ENCODE measurements around the gene NEU1.
"Not testable (repeated sequence)": the region's sequence is repeated elsewhere in the genome, so short reads cannot be mapped to it uniquely, and the experiment has no call there.

The NEU1 gene

GRCh38 chr6:31830886-31831335, 31.7 kb downstream of the NEU1 start:
- peak overlapping the region; percentile 64 to 73 for H3K4me3 ChIP-seq (replicated peaks in 1 of 2; ENCODE audit: low read depth in 2 of 2, low read length in 2 of 2)
- TF ChIP-seq CTCF (IDR thresholded peaks at IDR 0.05; ENCODE audit: low read depth, low read length), result no peak
- DNase-seq (ENCODE audit: low read depth in 2 of 2), result no peak

DNA sequence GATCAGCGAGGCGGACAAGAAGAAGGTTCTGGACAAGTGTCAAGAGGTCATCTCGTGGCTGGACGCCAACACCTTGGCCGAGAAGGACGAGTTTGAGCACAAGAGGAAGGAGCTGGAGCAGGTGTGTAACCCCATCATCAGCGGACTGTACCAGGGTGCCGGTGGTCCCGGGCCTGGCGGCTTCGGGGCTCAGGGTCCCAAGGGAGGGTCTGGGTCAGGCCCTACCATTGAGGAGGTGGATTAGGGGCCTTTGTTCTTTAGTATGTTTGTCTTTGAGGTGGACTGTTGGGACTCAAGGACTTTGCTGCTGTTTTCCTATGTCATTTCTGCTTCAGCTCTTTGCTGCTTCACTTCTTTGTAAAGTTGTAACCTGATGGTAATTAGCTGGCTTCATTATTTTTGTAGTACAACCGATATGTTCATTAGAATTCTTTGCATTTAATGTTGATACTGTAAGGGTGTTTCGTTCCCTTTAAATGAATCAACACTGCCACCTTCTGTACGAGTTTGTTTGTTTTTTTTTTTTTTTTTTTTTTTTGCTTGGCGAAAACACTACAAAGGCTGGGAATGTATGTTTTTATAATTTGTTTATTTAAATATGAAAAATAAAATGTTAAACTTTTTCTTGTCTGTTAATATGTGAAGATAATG, 32.9 kb downstream of the NEU1 start:
- H3K4me3 ChIP-seq (replicated peaks in 1 of 2; ENCODE audit: low read depth in 2 of 2, low read length in 2 of 2), result peak overlapping the region; percentile 64 to 73
- DNase-seq (ENCODE audit: low read depth in 2 of 2), result peak; percentile 59 to 72
- peak; percentile 8 for TF ChIP-seq CTCF (IDR thresholded peaks at IDR 0.05; ENCODE audit: low read depth, low read length)

DNA sequence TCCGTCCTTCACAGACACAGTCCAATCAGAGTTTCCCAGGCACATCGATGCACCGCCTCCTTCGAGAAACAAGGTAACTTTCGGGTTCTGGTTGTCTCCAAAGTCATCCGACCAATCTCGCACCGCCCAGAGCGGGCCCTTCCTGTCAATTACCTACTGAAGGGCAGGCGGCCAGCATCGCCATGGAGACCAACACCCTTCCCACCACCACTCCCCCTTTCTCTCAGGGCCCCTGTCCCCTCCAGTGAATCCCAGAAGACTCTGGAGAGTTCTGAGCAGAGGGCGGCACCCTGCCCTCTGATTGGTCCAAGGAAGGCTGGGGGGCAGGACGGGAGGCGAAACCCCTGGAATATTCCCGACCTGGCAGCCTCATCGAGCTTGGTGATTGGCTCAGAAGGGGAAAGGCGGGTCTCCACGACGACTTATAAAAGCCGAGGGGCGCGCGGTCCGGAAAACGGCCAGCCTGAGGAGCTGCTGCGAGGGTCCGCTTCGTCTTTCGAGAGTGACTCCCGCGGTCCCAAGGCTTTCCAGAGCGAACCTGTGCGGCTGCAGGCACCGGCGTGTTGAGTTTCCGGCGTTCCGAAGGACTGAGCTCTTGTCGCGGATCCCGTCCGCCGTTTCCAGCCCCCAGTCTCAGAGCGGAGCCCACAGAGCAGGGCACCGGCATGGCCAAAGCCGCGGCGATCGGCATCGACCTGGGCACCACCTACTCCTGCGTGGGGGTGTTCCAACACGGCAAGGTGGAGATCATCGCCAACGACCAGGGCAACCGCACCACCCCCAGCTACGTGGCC, 35.1 kb downstream of the NEU1 start, which contains the start of gene HSPA1B:
HSPA1B (plus strand) TSS at position 453 of the 794 bp plus-strand sequence; CDS start at position 666, 213 bp downstream.
- peak within 1 kb of the TSS; percentile 73 to 78 for H3K4me3 ChIP-seq (replicated peaks in 1 of 2; ENCODE audit: low read depth in 2 of 2, low read length in 2 of 2)
- no peak for TF ChIP-seq CTCF (IDR thresholded peaks at IDR 0.05; ENCODE audit: low read depth, low read length)
- DNase-seq (ENCODE audit: low read depth in 2 of 2), result peak; percentile 100

DNA sequence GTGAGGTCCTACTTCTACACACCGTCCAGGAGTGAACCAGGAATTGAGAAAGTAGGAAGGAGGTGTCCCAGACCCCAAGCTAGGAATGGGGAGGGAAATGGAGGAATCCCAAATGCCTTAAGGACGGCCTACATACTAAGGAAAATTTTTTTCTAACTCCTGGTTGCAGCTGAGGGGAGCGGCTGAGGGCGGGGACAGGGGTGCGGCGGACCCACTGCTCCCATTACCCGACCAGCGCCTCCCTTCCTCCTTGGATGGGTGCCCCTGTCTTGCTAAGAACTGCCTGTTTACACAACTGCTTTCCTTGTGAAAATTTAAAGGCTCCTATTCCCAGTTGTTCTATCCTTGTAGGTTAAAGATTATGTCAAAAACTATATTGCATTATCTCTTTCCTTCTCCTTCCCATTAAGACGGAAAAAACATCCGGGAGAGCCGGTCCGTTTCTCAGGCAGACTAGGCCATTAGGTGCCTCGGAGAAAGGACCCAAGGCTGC, 35.8 kb downstream of the NEU1 start:
- TF ChIP-seq CTCF (IDR thresholded peaks at IDR 0.05; ENCODE audit: low read depth, low read length), result no peak
- H3K4me3 ChIP-seq (replicated peaks in 1 of 2; ENCODE audit: low read depth in 2 of 2, low read length in 2 of 2), result peak overlapping the region; percentile 13 to 78
- peak in 1 of 2 donors; percentile 97 for DNase-seq (ENCODE audit: low read depth in 2 of 2)

GRCh38 chr6:31825553-31825952, 37.1 kb downstream of the NEU1 start:
- H3K4me3 ChIP-seq (replicated peaks in 1 of 2; ENCODE audit: low read depth in 2 of 2, low read length in 2 of 2), result no peak overlapping the region
- no peak for DNase-seq (ENCODE audit: low read depth in 2 of 2)
- no peak for TF ChIP-seq CTCF (IDR thresholded peaks at IDR 0.05; ENCODE audit: low read depth, low read length)

DNA sequence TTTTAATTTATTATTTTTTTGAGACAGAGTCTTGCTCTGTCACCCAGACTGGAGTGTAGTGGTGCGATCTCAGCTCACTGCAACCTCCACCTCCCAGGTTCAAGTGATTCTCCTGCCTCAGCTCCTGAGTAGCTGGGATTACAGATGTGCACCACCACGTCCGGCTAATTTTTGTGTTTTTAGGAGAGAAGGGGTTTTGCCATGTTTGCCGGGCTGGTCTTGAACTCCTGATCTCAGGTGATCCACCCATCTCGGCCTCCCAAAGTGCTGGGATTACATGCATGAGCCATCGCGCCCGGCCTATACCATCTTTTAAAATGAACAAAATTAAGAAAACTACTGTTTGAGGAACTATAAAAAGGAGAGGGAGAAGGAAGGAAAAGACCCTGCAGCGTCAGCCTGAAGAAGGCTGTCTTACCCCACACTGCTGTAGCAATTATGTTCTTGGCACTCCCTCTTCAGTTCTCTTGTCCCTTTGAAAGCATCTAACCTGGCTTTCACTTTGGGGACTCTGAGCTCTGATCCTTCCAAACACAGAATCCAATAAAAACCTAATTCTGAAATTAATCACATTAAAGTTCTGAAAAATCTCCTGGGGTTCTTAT, 38.9 kb downstream of the NEU1 start:
- DNase-seq (ENCODE audit: low read depth in 2 of 2); H3K4me3 ChIP-seq (replicated peaks in 1 of 2; ENCODE audit: low read depth in 2 of 2, low read length in 2 of 2): not testable (repeated sequence)
